NCI-H2081 (cell line): ENCODE measurements around the gene FANCB.
A peak's percentile ranks its signal among the peaks of the same experiment; 100 is the strongest.

Source experiments
- DNase-seq, 2 experiments: peaks; one replicate each; lab custom pipeline; 2025; lab: John Stamatoyannopoulos, UW

Gene FANCB

DNA sequence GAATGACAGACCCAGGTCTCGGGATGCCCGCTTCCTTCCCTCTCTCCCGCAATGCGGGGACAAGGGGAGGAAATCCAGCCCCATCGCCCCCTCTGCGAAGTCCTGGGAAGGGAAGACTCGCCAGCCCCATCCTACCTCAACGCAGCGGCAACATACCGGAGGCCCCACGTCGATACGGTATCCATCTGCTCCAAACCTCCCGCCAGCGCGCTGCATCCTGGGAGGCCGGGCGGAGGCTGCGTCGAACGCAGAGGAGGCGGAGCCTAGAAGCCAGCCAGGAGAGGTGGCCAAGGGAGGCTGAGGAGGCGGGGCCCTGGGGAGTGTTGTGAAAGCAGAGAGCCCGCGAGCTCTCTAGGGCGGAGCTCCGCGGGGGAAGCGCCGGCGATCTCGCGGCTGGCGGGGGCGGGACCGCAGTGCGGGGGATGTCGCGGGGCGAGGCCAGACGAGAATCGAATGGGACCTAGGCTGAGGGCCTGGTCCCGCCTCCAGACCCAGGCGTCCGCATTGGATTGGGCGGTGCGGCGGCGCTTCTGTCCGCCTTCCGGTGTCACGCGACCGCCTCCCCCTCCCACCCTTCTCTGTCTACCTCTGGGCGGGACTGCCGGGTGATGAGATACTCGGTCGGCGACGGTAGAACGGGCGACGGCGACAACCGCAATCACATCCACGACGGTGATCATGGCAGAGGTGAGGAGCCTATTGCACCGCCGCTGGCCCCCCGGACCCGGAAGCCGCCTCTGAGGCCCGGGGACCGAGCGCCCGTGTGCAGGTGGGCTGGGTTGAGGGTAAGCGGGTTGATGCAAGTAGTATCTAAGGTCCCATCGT, at the start of gene FANCB, which contains the start of gene MOSPD2:
Gene FANCB (minus strand): TSS at position 219 of the 825 bp plus-strand sequence. CDS start 7,559 bp downstream, outside the sequence.
Gene MOSPD2 (plus strand): TSS at position 571 of the 825 bp plus-strand sequence. CDS start 108 bp downstream, at position 679.
- peak; percentile 96 for DNase-seq

DNA sequence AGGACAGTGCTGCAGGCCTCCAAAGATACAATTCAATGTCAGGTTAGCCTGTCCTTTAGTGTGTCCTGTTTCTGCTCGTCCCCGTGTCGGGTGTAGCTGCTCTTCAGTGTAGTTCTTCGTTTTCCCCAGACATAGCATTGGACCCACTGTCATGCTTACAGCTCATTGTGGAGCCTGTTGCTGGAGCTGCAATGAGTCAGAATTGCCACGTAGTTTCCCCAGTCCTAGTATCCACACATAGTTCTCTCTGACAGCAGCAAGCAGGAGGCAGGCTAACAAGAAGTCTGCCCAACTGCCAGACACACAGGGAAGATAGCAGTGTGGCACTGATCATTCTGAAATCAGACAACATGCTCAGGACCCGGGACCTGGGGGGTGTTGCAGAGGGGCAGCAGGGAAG, 49.6 kb upstream of the FANCB start:
- DNase-seq: no peak

DNA sequence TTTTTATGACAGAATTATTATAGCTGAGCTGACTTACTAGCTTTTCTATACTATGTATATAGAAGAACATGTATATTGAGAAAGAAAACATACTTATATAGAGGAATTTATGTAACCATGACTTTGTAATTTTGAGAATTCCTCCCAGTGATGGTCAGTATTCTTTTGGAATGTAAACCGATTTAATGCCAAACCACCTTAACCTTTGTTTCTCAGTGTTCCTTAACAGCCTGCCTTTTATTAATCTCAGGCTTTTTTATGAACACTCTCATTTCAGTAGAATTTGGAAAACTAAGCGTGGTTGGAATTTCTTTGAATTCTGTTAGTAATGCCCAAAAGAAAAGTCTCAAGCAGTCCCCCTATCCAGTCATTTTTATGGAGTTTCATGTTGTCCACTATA, 47.3 kb upstream of the FANCB start:
- no peak for DNase-seq

GRCh38 chrX:14919407-14919806, 46.5 kb upstream of the FANCB start:
- no peak for DNase-seq

- DNase-seq: no peak
Measured at GRCh38 chrX:14916017-14916674, 43.3 kb upstream of the FANCB start.

- no peak for DNase-seq
Measured at GRCh38 chrX:14915596-14915995, 42.7 kb upstream of the FANCB start.

DNA sequence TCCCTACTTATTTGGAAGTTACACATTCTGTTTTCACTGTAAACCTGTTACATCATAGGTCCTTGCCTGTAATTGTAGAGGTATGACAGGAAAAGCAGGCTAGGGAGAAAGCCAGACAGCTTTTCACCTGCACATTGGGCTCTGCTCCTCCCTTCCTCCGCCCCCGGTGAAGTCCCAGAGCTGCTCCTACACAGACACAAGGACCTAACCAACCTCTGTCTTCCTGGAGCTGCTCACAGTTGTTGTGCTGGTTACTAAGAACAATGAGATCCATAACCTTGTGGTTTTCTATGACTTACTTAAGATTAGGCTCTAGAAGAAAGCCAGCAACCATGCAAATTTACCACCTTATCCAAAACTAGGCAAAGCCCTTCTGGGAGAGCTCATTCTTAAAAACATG, 40.4 kb upstream of the FANCB start:
- DNase-seq: no peak

- no peak for DNase-seq
Measured at GRCh38 chrX:14903891-14904290, 31.0 kb upstream of the FANCB start.

DNA sequence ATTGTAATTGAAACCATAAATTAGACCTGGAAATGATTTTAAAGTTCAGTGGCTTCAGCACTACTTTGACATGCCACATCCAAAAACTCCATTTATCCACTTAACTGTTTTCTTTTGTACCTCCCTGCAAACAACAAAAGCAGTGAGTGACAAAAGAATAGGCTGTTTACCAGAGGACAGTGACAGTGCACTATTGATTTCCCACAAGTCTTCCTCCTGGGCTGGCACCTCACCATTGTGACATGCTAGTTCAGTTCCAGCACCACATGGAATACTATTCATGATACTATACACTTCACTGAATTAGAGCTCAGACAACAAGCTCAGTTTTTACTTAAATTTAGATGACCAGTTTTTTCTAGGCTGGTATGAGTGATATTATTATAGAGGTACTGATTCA, 29.7 kb upstream of the FANCB start:
- DNase-seq: no peak

DNA sequence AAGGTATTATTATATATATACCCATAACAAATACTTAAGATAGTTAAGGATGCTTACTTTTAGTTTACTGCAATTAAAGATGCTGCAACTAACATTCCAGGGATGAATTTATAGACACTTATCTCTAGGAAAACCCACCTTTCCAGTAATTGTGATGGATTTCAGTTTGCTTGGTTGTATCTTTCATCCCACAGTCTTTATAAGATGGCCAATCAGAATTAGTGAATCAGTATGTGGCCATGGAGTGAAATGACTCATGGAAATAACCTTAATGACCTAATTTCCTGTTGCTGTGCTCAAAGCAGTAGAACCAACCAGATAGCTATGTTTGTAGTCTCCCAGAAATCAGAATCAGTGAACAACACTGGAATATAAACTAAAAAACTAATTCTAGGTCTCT, 26.7 kb upstream of the FANCB start:
- DNase-seq: no peak

GRCh38 chrX:14897042-14897441, 24.2 kb upstream of the FANCB start:
- no peak for DNase-seq

GRCh38 chrX:14896273-14896672, 23.4 kb upstream of the FANCB start:
- no peak for DNase-seq

GRCh38 chrX:14886252-14886651, 13.4 kb upstream of the FANCB start:
- DNase-seq: no peak

DNA sequence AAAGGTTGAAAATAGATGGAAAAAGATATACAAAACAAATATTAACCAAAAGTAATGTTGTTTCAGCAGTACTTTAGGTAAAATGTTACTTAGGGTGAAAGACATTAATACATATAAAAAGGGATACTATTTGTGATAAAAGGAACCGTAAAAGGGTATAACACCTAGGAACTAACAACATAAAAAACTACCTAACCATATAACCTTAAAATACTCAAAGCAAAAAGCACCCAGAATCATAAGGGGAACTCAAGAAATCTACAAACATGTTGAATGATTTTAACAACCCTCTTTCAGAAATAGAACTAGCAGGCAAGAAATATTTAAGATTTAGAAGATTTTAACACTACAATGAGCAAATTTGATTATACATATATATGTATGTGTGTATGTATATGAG, 11.8 kb upstream of the FANCB start:
- DNase-seq: no peak

GRCh38 chrX:14883826-14884225, 11.0 kb upstream of the FANCB start:
- no peak for DNase-seq

GRCh38 chrX:14875624-14876023, 2.8 kb upstream of the FANCB start:
- peak; percentile 14 to 35 for DNase-seq

GRCh38 chrX:14873676-14874049, 794 bp upstream of the FANCB start:
- no peak for DNase-seq

DNA sequence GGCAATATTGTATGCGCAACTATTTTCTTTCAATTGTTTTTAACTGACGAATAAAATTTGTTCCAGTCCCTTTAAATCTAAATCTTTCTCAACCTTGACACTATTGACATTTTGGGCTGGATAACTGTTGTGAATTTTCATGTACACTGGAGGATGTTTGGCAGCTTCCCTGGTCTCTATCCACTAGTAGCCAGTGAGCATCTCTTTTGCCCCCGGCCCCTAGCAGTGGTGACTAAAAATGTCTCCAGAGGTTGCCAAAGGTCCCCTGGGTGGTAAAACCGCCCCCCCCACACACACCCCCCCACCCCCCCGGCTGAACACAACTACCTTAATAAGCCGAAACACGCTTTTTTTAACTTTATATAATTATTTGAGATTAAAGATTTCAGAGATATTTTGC, 514 bp downstream of the FANCB start:
- no peak for DNase-seq

- DNase-seq: no peak
Measured at GRCh38 chrX:14871767-14872166, 1.1 kb downstream of the FANCB start.

- DNase-seq: no peak
Measured at GRCh38 chrX:14865201-14865600, 7.7 kb downstream of the FANCB start.

DNA sequence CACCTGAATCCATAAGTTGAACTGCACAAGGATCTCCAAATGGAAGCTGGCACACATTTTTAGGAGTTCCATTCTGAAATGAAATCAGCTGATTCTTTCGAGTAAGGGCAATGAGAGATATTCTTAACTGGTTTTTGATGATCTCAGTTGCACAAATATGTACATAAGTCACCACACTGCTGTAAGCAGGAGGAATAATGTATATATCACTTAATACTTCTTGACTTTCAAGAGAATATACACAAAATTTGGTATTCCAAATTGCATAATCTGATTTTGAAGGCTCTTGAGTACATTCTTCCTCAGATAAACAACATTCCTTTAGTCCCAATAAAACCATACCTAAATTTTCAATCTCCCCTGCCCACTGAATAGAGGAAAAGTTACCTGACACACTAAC, 8.2 kb downstream of the FANCB start:
- DNase-seq: no peak

DNA sequence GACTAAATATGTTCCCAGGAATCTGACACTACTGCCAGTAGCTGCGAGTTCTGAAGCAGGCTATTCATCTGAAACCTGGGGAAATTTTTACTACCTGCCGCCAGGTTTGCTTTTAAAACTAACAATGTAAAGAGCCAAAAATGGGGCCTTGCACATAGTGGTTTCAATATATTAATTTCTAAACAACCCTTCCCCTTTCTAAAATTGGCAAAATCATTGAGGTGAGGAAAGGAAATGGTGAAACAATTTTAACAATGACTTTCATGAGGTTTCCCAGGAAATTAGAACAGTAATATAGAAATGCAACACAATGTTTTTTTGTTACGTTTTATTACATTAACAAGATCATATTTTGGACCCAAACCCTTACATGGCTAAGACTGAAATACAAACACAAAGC, 21.3 kb downstream of the FANCB start:
- no peak for DNase-seq

GRCh38 chrX:14843666-14844065, 29.2 kb downstream of the FANCB start:
- no peak for DNase-seq

GRCh38 chrX:14837155-14837554, 35.7 kb downstream of the FANCB start:
- no peak for DNase-seq
